GM23338 (cell line): ENCODE measurements around the gene RTKN2. TPM values are rescaled to one million over a fixed set of nuclear protein-coding genes. Genes with fewer than 3 reads are reported as not detected.

Experiments used
- ATAC-seq: fragments of 200-7000 bp; cut with Tn5 transposase; 3 replicates; pipeline ENCODE4 v1.9.1; 2020
- DNase-seq: peaks from one replicate; pipeline ENCODE4 v3.0.0-alpha.2; 2015; ENCODE audit warnings: low spot score
- H2AFZ ChIP-seq: fragments of 200-600 bp; sonication (generic); 2 replicates; pipeline ENCODE4 v1.8.0; 2016; ENCODE audit warnings: antibody characterized with exemption, mild to moderate bottlenecking, moderate library complexity
- H3F3A ChIP-seq: fragments of 200-600 bp; sonication (generic); replicated peaks from 2 replicates; pipeline ENCODE4 v1.8.0; 2017; ENCODE audit warnings: antibody characterized with exemption, mixed run types, low read depth
- H3K27ac ChIP-seq: fragments of 200-600 bp; sonication (generic); 2 replicates; pipeline ENCODE4 v1.6.1; 2016; ENCODE audit warnings: low read depth
- H3K27me3 ChIP-seq: fragments of 200-600 bp; sonication (generic); 2 replicates; pipeline ENCODE4 v1.8.0; 2016; ENCODE audit warnings: mild to moderate bottlenecking, mixed run types, moderate library complexity; ENCODE audit not compliant: insufficient read depth
- H3K36me3 ChIP-seq: fragments of 200-600 bp; sonication (generic); 2 replicates; pipeline ENCODE4 v1.8.0; 2016; ENCODE audit warnings: mild to moderate bottlenecking; ENCODE audit not compliant: insufficient read depth
- H3K4me1 ChIP-seq: fragments of 200-600 bp; sonication (generic); 2 replicates; pipeline ENCODE4 v1.8.0; 2016; ENCODE audit warnings: mild to moderate bottlenecking, moderate library complexity; ENCODE audit not compliant: insufficient read depth
- H3K4me2 ChIP-seq: fragments of 200-600 bp; sonication (generic); 2 replicates; pipeline ENCODE4 v1.7.1; 2017; ENCODE audit warnings: mixed run types
- H3K4me3 ChIP-seq: fragments of 200-600 bp; sonication (generic); 2 replicates; pipeline ENCODE4 v1.6.1; 2016; ENCODE audit warnings: mixed run types
- H3K79me2 ChIP-seq: fragments of 200-600 bp; sonication (generic); replicated peaks from 2 replicates; pipeline ENCODE4 v1.8.0; 2017; ENCODE audit warnings: mild to moderate bottlenecking; ENCODE audit not compliant: insufficient read depth
- H3K9me2 ChIP-seq: fragments of 200-600 bp; sonication (generic); 2 replicates; pipeline ENCODE4 v1.8.0; 2017; ENCODE audit not compliant: insufficient read depth
- H4K20me1 ChIP-seq: fragments of 200-600 bp; sonication (generic); replicated peaks from 2 replicates; pipeline ENCODE4 v1.8.0; 2017; ENCODE audit warnings: mild to moderate bottlenecking; ENCODE audit not compliant: insufficient read depth
- H3K27ac Mint-ChIP-seq: 2 replicates; pipeline ENCODE4 v1.8.0; 2020; ENCODE audit warnings: inconsistent platforms, mild to moderate bottlenecking, moderate library complexity, mixed read lengths
- H3K27me3 Mint-ChIP-seq: 3 replicates; pipeline ENCODE4 v1.8.0; 2022; ENCODE audit warnings: low read depth, mild to moderate bottlenecking, moderate library complexity, mixed read lengths, inconsistent platforms; ENCODE audit not compliant: insufficient read depth, poor library complexity
- H3K36me3 Mint-ChIP-seq: 3 replicates; pipeline ENCODE4 v1.8.0; 2021; ENCODE audit warnings: low read depth, mild to moderate bottlenecking, inconsistent platforms, moderate library complexity, mixed read lengths
- H3K4me1 Mint-ChIP-seq: 3 replicates; pipeline ENCODE4 v1.8.0; 2020; ENCODE audit warnings: mild to moderate bottlenecking, inconsistent platforms, mixed read lengths
- H3K4me3 Mint-ChIP-seq: 3 replicates; pipeline ENCODE4 v1.8.0; 2021; ENCODE audit warnings: moderate library complexity, mild to moderate bottlenecking, inconsistent platforms, mixed read lengths
- H3K9me3 Mint-ChIP-seq: 3 replicates; pipeline ENCODE4 v1.8.0; 2020; ENCODE audit warnings: moderate library complexity, mild to moderate bottlenecking, inconsistent platforms, mixed read lengths
- CREB1 ChIP-seq: fragments of 250-450 bp; sonication (Bioruptor Pico); IDR thresholded peaks from 2 replicates; pipeline ENCODE4 v1.5.0; 2020; ENCODE audit warnings: low read depth, mild to moderate bottlenecking, moderate library complexity
- CTCF ChIP-seq, 2 experiments: fragments of 200-600 bp in 1 of 2; sonication (generic) in 1 of 2; conservative IDR thresholded peaks; 2 replicates each; pipeline versions ENCODE4 v1.5.1 to v1.6.1; 2016 to 2017; ENCODE audit warnings: antibody characterized with exemption in 2 of 2, low read depth in 2 of 2, mild to moderate bottlenecking in 2 of 2, moderate library complexity in 1 of 2
- EZH2 ChIP-seq: fragments of 200-600 bp; sonication (generic); IDR thresholded peaks from one replicate; pipeline ENCODE4 v1.8.0; 2017; ENCODE audit warnings: antibody characterized with exemption, mild to moderate bottlenecking, low read depth; ENCODE audit not compliant: unreplicated experiment
- EZH2phosphoT487 ChIP-seq: fragments of 200-600 bp; sonication (generic); IDR thresholded peaks from one replicate; pipeline ENCODE4 v1.8.1; 2018; ENCODE audit warnings: antibody characterized with exemption; ENCODE audit not compliant: unreplicated experiment
- JUNB ChIP-seq: IDR thresholded peaks from one replicate; pipeline ENCODE4 v1.6.1; 2016; ENCODE audit warnings: antibody characterized with exemption; ENCODE audit not compliant: unreplicated experiment
- NANOG ChIP-seq: IDR thresholded peaks from 2 replicates; pipeline ENCODE4 v1.6.1; 2016; ENCODE audit warnings: antibody characterized with exemption, borderline replicate concordance
- POLR2AphosphoS5 ChIP-seq: IDR thresholded peaks from 2 replicates; pipeline ENCODE4 v1.6.1; 2016; ENCODE audit warnings: antibody characterized with exemption, low read depth
- STAT1 ChIP-seq: IDR thresholded peaks from one replicate; pipeline ENCODE4 v1.6.1; 2016; ENCODE audit warnings: antibody characterized with exemption; ENCODE audit not compliant: unreplicated experiment
- ZNF114 ChIP-seq: fragments of 250-450 bp; sonication (Bioruptor Pico); IDR thresholded peaks from 2 replicates; pipeline ENCODE4 v1.5.0; 2020; ENCODE audit warnings: mild to moderate bottlenecking, moderate library complexity
- ZNF331 ChIP-seq: fragments of 250-450 bp; sonication (Bioruptor Pico); IDR thresholded peaks from 2 replicates; pipeline ENCODE4 v1.5.0; 2020; ENCODE audit warnings: low read depth, mild to moderate bottlenecking, moderate library complexity
- ZNF462 ChIP-seq: fragments of 250-450 bp; sonication (Bioruptor Pico); IDR thresholded peaks from 2 replicates; pipeline ENCODE4 v1.5.0; 2020; ENCODE audit warnings: mild to moderate bottlenecking, moderate library complexity
- polyA plus RNA-seq: library from polyadenylated mRNA; unstranded; fragments of >200 nt; fragmentation: Nextera tagmentation; extraction: Ambion mirVana; gene quantifications from 2 replicates; pipeline ENCODE4 v1.2.1, GENCODE V29; 2016
- total RNA-seq: library from RNA; depleted of rRNA; stranded (reverse); fragments of >200 nt; shearing (Covaris generic); gene quantifications from 2 replicates; pipeline ENCODE4 v1.2.3, GENCODE V29; 2014
- TF ChIP-seq, protein P1 (sequence below): IDR thresholded peaks from one replicate; pipeline ENCODE4 v1.6.1; 2018; ENCODE audit warnings: antibody characterized with exemption; ENCODE audit not compliant: unreplicated experiment
- TF ChIP-seq, protein P2 (sequence below): IDR thresholded peaks from 2 replicates; pipeline ENCODE4 v1.6.1; 2016; ENCODE audit warnings: antibody characterized with exemption

Gene RTKN2
- total and polyA plus RNA-seq, 2 experiments from 2014 or later: 15.3 to 23.6 TPM

GRCh38 chr10:62238880-62239279 is 29.8 kb downstream of the RTKN2 start (continued):
- TF ChIP-seq JUNB (no peak), EZH2phosphoT487 (no peak), EZH2 (no peak)

DNA sequence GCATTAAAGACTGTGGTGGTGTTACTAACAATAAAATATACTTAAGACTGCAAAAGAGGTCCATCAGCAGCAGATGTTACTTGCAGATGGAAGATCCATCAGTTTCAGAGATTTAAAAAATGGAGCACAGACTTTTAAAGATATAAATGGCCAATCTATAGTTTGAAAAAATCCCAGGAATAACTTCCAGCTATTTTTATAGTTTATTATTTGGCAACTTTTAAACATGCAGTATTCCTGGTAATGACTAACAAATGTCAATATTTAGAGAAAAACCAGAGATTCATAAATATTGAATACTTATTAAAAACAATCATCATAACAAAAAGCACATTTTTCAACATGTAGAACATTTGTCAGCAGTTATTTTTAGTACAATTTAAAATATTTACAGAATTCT is 30.7 kb downstream of the RTKN2 start:
- Mint-ChIP-seq H3K4me3 (no peak overlapping the region), H3K9me3 (no peaks in the 10 kb centered on the region), H3K4me1 (peaks cover 13% of the 10 kb centered on the region), H3K36me3 (no peaks in the 10 kb centered on the region), H3K27ac (no peak overlapping the region), H3K27me3 (peaks cover 4% of the 10 kb centered on the region)
- DNase-seq: no peak
- Histone ChIP-seq H3K9me2 (no peaks in the 10 kb centered on the region), H3K4me3 (no peak overlapping the region), H3K36me3 (no peaks in the 10 kb centered on the region), H3K79me2 (no peaks in the 10 kb centered on the region), H3F3A (no peaks in the 10 kb centered on the region), H3K27me3 (no peaks in the 10 kb centered on the region), H4K20me1 (no peaks in the 10 kb centered on the region), H3K27ac (no peak overlapping the region), H3K4me1 (peaks cover 7% of the 10 kb centered on the region), H2AFZ (no peak overlapping the region), H3K4me2 (no peak overlapping the region)
- TF ChIP-seq, protein P1, sequence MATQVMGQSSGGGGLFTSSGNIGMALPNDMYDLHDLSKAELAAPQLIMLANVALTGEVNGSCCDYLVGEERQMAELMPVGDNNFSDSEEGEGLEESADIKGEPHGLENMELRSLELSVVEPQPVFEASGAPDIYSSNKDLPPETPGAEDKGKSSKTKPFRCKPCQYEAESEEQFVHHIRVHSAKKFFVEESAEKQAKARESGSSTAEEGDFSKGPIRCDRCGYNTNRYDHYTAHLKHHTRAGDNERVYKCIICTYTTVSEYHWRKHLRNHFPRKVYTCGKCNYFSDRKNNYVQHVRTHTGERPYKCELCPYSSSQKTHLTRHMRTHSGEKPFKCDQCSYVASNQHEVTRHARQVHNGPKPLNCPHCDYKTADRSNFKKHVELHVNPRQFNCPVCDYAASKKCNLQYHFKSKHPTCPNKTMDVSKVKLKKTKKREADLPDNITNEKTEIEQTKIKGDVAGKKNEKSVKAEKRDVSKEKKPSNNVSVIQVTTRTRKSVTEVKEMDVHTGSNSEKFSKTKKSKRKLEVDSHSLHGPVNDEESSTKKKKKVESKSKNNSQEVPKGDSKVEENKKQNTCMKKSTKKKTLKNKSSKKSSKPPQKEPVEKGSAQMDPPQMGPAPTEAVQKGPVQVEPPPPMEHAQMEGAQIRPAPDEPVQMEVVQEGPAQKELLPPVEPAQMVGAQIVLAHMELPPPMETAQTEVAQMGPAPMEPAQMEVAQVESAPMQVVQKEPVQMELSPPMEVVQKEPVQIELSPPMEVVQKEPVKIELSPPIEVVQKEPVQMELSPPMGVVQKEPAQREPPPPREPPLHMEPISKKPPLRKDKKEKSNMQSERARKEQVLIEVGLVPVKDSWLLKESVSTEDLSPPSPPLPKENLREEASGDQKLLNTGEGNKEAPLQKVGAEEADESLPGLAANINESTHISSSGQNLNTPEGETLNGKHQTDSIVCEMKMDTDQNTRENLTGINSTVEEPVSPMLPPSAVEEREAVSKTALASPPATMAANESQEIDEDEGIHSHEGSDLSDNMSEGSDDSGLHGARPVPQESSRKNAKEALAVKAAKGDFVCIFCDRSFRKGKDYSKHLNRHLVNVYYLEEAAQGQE: no peak
- TF ChIP-seq EZH2phosphoT487: no peak
- TF ChIP-seq STAT1: no peak
- TF ChIP-seq POLR2AphosphoS5: no peak
- TF ChIP-seq ZNF462 (CRISPR knock-in tag): no peak
- TF ChIP-seq NANOG: no peak
- TF ChIP-seq ZNF114: no peak
- TF ChIP-seq CREB1: no peak
- TF ChIP-seq ZNF331: no peak
- TF ChIP-seq EZH2: no peak
- no peak for TF ChIP-seq JUNB
- TF ChIP-seq CTCF (conservative IDR thresholded peaks at IDR 0.05; ENCODE audit: low read depth in 2 of 2): no peak
- TF ChIP-seq, protein P2, sequence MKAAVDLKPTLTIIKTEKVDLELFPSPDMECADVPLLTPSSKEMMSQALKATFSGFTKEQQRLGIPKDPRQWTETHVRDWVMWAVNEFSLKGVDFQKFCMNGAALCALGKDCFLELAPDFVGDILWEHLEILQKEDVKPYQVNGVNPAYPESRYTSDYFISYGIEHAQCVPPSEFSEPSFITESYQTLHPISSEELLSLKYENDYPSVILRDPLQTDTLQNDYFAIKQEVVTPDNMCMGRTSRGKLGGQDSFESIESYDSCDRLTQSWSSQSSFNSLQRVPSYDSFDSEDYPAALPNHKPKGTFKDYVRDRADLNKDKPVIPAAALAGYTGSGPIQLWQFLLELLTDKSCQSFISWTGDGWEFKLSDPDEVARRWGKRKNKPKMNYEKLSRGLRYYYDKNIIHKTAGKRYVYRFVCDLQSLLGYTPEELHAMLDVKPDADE: no peak
- no peak for ATAC-seq
